ENCODE data around the gene HS3ST4. TPM values are rescaled to one million over a fixed set of nuclear protein-coding genes. Genes with fewer than 3 reads are reported as not detected.

HS3ST4 gene
- total RNA-seq, 1 experiment from 2014 or later: not detected

- POLR2A ChIA-PET: no interaction called here
- Histone ChIP-seq H3K4me3 (ENCODE audit: low read depth in 2 of 2, low read length in 2 of 2) (no peak overlapping the region), H3K4me1 (ENCODE audit: control insufficient read depth, insufficient read depth, low read length) (no peaks in the 10 kb centered on the region), H3K27ac (ENCODE audit: low read length) (no peak overlapping the region), H3K36me3 (ENCODE audit: control insufficient read depth, insufficient read depth, low read length) (no peaks in the 10 kb centered on the region), H3K27me3 (ENCODE audit: control insufficient read depth, insufficient read depth, low read length) (peaks cover 4% of the 10 kb centered on the region; the same call in 1 of the 2 replicates), H3K9me3 (ENCODE audit: control insufficient read depth, insufficient read depth, low read depth, low read length) (no peaks in the 10 kb centered on the region)
- CTCF ChIA-PET: interaction anchor here (0.6 to 1.0 kb wide), 2 partner anchors 11 to 19 kb away, joined by 3 read pairs; no protein-coding TSS in a partner anchor
- BruUV-seq (replicated peaks): no TSS peak
- in situ Hi-C loops (cut with HindIII; ENCODE audit: low pct_unique_long_range_greater_than_20kb, low sequenced_read_pairs): no loop called here
- ATAC-seq (no peak), DNase-seq (ENCODE audit: low read depth, low spot score) (no peak)
- TF ChIP-seq, protein P1, sequence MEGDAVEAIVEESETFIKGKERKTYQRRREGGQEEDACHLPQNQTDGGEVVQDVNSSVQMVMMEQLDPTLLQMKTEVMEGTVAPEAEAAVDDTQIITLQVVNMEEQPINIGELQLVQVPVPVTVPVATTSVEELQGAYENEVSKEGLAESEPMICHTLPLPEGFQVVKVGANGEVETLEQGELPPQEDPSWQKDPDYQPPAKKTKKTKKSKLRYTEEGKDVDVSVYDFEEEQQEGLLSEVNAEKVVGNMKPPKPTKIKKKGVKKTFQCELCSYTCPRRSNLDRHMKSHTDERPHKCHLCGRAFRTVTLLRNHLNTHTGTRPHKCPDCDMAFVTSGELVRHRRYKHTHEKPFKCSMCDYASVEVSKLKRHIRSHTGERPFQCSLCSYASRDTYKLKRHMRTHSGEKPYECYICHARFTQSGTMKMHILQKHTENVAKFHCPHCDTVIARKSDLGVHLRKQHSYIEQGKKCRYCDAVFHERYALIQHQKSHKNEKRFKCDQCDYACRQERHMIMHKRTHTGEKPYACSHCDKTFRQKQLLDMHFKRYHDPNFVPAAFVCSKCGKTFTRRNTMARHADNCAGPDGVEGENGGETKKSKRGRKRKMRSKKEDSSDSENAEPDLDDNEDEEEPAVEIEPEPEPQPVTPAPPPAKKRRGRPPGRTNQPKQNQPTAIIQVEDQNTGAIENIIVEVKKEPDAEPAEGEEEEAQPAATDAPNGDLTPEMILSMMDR (IDR thresholded peaks at IDR 0.05): no peak
- TF ChIP-seq POLR2AphosphoS5 (IDR thresholded peaks at IDR 0.05; ENCODE audit: low read depth, low read length) (no peak), TCF7L2 (IDR thresholded peaks at IDR 0.05; ENCODE audit: low read depth, low read length) (no peak), SIN3A (IDR thresholded peaks at IDR 0.05; ENCODE audit: borderline replicate concordance, insufficient read depth, low read depth, low read length) (no peak)
- intact Hi-C loops (cut with micrococcal nuclease; ENCODE audit: unreplicated experiment): no loop called here
These were observed 12.2 kb upstream of the HS3ST4 start for GRCh38 chr16:25679511-25679910.

DNA sequence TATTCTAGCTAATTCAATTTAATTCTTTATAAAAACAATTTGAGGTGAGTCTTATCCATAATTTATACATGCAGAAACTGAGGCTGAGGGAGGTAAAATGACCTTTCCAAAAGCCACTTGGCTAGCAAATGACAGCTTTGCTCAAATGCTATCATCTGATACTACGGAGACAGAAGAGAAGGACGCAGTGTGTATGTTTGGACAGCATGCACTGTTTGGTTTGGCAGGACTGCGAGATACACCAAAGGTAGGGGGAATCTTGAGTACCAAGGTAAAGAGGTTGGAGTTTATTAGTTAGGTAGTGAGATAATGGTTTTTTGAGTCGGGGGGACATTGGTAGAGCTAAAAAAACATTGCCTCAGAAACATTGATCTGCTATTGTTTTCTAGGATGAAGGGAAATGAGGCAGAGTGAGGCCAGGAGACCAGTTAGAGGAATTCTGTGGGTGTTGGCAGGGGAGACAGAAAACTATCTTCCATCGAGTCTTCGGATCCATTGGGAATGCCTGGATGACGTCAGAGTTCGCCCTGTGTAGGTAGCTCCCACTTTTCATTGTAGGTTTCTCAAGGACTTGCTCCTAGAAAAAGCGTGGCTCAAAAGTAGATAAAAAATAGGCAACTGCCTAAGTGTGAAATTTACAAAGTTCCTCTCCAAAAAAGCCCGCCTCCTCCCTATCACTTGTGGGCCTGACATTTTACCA is 2.5 kb upstream of the HS3ST4 start:
- ATAC-seq (no peak), DNase-seq (ENCODE audit: low read depth, low spot score) (no peak)
- no peaks in the 10 kb centered on the region; the same call in 1 of the 2 replicates for H3K36me3 ChIP-seq (ENCODE audit: control insufficient read depth, insufficient read depth, low read length)
- no peak overlapping the region for H3K4me3 ChIP-seq (ENCODE audit: low read depth in 2 of 2, low read length in 2 of 2)
- ChIA-PET POLR2A (no interaction called here), CTCF (interaction anchor here (0.6 kb wide), 1 partner anchor 629 kb away, joined by 10 read pairs; no protein-coding TSS in a partner anchor)
- TF ChIP-seq, protein P1 (IDR thresholded peaks at IDR 0.05): no peak
- TF ChIP-seq, protein P2, sequence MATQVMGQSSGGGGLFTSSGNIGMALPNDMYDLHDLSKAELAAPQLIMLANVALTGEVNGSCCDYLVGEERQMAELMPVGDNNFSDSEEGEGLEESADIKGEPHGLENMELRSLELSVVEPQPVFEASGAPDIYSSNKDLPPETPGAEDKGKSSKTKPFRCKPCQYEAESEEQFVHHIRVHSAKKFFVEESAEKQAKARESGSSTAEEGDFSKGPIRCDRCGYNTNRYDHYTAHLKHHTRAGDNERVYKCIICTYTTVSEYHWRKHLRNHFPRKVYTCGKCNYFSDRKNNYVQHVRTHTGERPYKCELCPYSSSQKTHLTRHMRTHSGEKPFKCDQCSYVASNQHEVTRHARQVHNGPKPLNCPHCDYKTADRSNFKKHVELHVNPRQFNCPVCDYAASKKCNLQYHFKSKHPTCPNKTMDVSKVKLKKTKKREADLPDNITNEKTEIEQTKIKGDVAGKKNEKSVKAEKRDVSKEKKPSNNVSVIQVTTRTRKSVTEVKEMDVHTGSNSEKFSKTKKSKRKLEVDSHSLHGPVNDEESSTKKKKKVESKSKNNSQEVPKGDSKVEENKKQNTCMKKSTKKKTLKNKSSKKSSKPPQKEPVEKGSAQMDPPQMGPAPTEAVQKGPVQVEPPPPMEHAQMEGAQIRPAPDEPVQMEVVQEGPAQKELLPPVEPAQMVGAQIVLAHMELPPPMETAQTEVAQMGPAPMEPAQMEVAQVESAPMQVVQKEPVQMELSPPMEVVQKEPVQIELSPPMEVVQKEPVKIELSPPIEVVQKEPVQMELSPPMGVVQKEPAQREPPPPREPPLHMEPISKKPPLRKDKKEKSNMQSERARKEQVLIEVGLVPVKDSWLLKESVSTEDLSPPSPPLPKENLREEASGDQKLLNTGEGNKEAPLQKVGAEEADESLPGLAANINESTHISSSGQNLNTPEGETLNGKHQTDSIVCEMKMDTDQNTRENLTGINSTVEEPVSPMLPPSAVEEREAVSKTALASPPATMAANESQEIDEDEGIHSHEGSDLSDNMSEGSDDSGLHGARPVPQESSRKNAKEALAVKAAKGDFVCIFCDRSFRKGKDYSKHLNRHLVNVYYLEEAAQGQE (IDR thresholded peaks at IDR 0.05; ENCODE audit: insufficient read depth in 1 of 2, low read depth in 2 of 2, low read length in 1 of 2): no peak
- no peak for TF ChIP-seq TCF7L2 (IDR thresholded peaks at IDR 0.05; ENCODE audit: low read depth, low read length)
- TF ChIP-seq SIN3A (IDR thresholded peaks at IDR 0.05; ENCODE audit: borderline replicate concordance, insufficient read depth, low read depth, low read length): no peak
- TF ChIP-seq POLR2AphosphoS5 (IDR thresholded peaks at IDR 0.05; ENCODE audit: low read depth, low read length): no peak
- no peaks in the 10 kb centered on the region for H3K9me3 ChIP-seq (ENCODE audit: control insufficient read depth, insufficient read depth, low read depth, low read length)
- peaks cover 17% of the 10 kb centered on the region for H3K27me3 ChIP-seq (ENCODE audit: control insufficient read depth, insufficient read depth, low read length)
- H3K27ac ChIP-seq (ENCODE audit: low read length): no peak overlapping the region
- intact Hi-C loops (cut with micrococcal nuclease; ENCODE audit: unreplicated experiment) (no loop called here), in situ Hi-C loops (cut with HindIII; ENCODE audit: low pct_unique_long_range_greater_than_20kb, low sequenced_read_pairs) (no loop called here)
- 0 out of 2 replicates have a peak, but pooled peaks cover 2% of the 10 kb centered on the region for H3K4me1 ChIP-seq (ENCODE audit: control insufficient read depth, insufficient read depth, low read length)
- no TSS peak for BruUV-seq (replicated peaks)

Measured in Panc1 (cell line).